ENCODE measurements around the gene OR9Q1.

Gene OR9Q1

GRCh38 chr11:58152781-58153180 is 129.1 kb downstream of the OR9Q1 start:
- no peak for TF ChIP-seq CTCF (IDR thresholded peaks at IDR 0.05; ENCODE audit: low read depth, low read length)
- DNase-seq (ENCODE audit: low read depth in 2 of 2) = no peak
- no peak overlapping the region for H3K4me3 ChIP-seq (replicated peaks in 1 of 2; ENCODE audit: low read depth in 2 of 2, low read length in 2 of 2)

- no peak for DNase-seq (ENCODE audit: low read depth in 2 of 2)
- no peak for TF ChIP-seq CTCF (IDR thresholded peaks at IDR 0.05; ENCODE audit: low read depth, low read length)
- H3K4me3 ChIP-seq (replicated peaks in 1 of 2; ENCODE audit: low read depth in 2 of 2, low read length in 2 of 2) = no peak overlapping the region
Measured at GRCh38 chr11:58164389-58164788, 140.7 kb downstream of the OR9Q1 start.

- no peak overlapping the region for H3K4me3 ChIP-seq (replicated peaks in 1 of 2; ENCODE audit: low read depth in 2 of 2, low read length in 2 of 2)
- DNase-seq (ENCODE audit: low read depth in 2 of 2) = no peak
- TF ChIP-seq CTCF (IDR thresholded peaks at IDR 0.05; ENCODE audit: low read depth, low read length) = no peak
Measured at GRCh38 chr11:58164990-58165389, 141.3 kb downstream of the OR9Q1 start.

GRCh38 chr11:58165504-58166106 is 141.9 kb downstream of the OR9Q1 start:
- no peak for TF ChIP-seq CTCF (IDR thresholded peaks at IDR 0.05; ENCODE audit: low read depth, low read length)
- H3K4me3 ChIP-seq (replicated peaks in 1 of 2; ENCODE audit: low read depth in 2 of 2, low read length in 2 of 2) = no peak overlapping the region
- no peak for DNase-seq (ENCODE audit: low read depth in 2 of 2)

- no peak overlapping the region for H3K4me3 ChIP-seq (replicated peaks in 1 of 2; ENCODE audit: low read depth in 2 of 2, low read length in 2 of 2)
- no peak for DNase-seq (ENCODE audit: low read depth in 2 of 2)
- no peak for TF ChIP-seq CTCF (IDR thresholded peaks at IDR 0.05; ENCODE audit: low read depth, low read length)
Measured at GRCh38 chr11:58177409-58178054, 153.9 kb downstream of the OR9Q1 start.

- no peak for DNase-seq (ENCODE audit: low read depth in 2 of 2)
- no peak overlapping the region for H3K4me3 ChIP-seq (replicated peaks in 1 of 2; ENCODE audit: low read depth in 2 of 2, low read length in 2 of 2)
- no peak for TF ChIP-seq CTCF (IDR thresholded peaks at IDR 0.05; ENCODE audit: low read depth, low read length)
Measured at GRCh38 chr11:58178444-58178843, 154.8 kb downstream of the OR9Q1 start.

All from cardiac fibroblast (primary cell).